Measurements from ENCODE around the gene PRKN.

The PRKN gene

DNA sequence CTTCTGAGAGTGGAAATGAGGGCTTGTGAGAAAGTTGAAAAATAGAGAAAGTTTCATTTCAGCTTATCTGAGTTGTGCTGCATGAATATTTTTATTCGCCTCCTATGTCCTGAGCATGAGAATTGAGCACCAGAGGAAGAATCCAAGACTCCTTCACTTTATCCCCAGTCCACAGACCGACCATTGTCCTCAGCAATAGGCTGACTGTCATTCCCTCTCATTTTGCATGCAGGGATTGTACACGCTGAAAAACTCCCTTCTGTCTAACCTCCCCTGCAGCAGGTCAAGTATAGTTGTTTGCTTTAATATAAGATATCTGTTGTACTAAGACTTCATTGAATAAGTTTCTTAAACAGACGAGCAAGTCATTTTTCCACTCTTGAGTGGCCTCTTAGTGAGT lies 437.6 kb downstream of the PRKN start:
- DNase-seq: no peak

DNA sequence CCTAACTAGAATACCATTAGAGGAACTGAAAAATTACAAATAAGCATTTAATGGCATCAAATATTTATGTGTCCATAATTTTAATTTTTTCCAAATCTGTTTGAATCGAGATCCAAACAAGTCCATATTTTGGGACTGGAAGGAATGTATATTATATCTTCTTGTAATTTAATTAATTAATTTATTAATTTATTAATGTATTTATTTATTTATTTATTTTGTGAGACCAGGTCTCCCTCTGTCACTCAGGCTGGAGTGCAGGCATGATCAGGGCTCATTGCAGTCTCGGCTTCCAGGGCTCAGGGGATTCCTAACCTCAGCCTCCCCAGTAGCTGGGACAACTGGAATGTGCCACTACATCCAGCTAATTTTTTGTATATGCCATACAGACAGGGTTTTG lies 453.6 kb downstream of the PRKN start:
- DNase-seq: no peak

DNA sequence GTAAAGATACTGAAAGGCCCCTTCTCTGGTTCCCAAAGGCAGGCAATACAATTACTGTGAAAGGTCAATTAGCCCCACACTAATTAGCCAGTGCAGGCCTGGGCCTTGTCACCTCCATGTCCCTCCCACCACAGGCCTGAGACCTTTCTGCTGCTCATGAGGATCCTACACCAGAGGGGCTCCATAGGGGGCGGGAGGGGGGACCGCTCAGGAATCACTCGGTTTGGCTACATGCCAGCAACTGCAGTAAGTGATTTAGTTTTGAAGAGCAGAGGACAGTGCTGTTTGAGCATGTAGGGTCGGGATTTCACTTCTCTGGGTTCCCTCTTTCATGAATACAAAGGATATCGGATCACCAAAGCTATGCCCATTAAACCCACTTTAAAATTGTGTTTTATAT lies 455.6 kb downstream of the PRKN start:
- no peak for DNase-seq

DNA sequence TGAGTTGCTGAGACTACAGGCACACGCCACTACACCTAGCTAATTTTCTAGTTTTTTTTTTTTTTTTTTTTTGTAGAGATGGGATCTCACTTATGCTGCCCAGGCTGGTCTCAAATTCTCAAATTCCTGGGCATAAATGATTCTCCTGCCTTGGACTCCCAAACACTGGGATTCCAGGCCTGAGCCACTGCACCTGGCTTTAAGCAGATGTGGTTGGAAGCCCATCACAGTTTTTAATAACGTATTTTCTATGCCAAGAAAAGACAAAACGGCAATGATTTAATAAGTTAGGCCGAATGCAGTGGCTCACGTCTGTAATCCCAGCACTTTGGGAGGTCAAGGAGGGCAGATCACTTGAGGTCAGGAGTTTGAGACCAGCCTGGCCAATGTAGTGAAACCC lies 456.6 kb downstream of the PRKN start:
- no peak for DNase-seq

DNA sequence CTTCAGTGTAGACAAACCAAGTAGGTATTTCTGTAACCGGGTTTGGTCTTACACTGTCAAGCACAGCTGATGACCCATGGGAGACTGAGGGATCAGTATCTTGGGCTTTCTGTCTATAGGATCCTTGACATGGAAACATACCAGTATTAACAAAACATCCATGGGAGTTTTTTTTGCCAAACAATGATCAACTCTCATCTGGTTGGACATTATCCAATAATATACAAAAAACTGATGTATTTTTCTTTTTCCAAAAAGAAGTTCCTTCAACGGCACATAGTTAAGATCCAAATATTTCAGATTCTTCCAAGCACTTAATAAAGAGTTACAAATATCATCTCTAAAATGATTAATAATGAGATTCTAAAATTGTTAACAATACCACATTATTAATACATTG lies 459.9 kb downstream of the PRKN start:
- no peak for DNase-seq

DNA sequence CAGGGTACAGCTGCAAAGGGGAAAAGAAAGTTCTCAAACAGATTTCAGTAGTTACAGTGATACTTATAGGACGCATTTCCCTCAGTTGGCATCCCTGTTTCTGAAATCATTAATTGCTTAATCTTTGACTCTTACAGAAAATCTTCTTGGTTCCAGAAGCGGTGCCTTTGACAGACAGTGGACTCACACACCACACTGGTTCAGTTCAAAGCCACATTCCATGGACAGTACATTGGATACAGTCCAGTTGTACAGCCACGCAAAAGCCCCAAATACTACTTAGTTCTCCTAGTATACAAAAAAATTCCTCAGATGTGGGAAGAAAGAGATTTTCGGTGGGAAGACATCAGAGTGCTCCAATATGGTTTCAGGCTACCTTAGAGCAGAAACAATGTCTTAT lies 460.4 kb downstream of the PRKN start:
- DNase-seq: no peak

DNA sequence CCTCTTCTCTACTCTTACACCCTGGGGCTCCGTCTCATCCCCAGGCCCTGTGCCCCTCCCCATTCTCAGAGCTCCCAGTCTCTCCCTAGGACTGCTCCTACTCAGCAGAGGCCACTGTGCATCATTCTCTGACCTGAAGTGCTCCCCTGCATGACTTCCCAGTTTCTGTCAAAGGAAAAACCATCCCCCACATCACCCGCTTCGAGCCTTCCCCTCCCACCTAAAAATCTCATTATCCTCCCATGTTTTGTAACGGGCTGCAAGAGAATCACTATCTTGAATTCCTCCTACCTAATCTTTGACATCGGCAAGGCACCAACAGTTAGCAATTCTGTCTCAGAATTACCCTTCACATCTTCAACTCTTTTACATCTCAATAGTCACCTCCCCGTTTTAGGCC lies 463.0 kb downstream of the PRKN start:
- DNase-seq: no peak

DNA sequence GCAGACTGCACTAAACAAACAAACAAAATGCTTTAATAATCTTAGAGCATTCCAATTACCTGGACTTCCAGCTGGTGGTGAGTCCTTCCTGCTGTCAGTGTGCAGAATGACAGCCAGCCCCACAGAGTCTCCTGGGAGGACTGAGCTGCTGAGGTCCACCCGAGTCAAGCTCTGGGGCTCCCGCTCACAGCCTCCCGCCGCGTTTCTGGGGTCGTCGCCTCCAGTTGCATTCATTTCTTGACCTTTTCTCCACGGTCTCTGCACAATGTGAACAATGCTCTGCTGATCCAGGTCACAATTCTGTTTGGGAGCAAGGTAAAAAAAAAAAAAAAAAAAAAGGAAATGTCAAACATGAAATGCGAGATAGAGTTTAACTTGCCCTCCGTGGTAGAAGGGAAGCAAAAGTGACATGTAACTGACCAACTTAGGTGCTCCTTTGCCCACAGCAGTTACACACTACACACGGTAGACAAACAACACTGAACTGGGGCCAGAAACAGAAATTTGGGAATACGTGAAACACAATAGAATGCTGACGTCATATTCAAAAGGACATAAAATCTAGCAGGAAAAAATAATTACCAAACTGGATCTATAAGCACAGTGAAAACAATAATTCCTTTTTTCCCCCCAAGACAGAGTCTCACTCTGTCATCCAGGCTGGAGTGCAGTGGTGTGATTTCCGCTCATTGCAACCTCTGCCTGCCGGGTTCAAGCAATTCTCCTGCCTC lies 464.9 kb downstream of the PRKN start:
- no peak for DNase-seq

DNA sequence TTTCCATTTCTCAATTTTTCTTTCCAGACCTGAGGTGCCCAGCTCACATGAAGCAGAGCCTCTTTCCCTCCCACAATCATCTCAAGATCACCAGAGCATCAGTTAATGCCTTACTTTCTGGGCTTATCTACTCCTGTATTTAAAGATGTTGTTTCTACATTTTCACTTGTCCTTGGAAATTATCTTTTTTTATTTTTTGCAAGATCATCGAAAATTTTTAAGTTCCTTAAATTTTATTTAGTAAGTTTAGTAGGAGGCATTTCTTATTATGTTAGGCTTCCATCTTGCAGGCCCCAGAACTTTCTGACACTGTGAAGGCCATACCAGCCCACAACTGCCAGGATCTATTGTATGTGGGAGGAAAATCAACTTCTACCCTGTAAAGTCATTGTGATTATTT lies 466.0 kb downstream of the PRKN start:
- DNase-seq: no peak

DNA sequence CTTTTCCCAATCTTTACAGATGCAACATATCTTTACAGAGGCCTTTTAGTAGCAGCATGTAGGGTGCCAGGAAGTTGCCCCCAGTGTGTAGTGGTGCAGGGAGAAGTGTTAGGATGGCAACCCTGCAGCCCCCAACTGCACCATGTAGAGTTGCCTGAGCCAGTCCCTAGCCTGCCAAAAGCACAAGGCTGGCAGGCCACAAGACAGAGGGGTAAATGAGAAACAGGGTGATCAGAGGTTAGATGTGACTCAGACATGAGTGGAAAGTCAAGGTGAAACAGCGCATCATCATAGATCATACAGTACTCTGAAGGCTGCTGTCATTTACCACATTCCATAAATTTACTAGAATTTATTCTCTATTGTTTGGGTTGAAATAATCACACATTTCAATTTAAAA lies 467.5 kb downstream of the PRKN start:
- DNase-seq: no peak

DNA sequence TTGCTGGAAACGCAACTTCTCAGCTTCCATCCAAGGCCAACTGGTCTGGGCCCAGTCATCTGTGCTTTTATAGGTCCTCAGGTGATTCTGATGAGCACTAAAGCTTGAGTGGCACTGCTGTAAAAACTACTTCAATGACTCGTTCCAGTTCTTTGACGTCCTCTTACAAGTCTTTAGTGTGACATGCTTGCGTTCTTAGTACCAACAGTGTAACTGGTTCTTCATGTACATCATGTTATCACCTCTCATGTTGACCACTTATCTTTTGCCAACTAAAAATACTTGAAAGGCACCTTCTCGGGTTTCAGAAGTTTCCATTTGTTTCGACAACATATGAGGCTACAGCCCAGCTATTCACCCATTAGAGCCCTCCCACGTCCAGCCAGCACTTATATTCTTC lies 468.9 kb downstream of the PRKN start:
- no peak for DNase-seq

DNA sequence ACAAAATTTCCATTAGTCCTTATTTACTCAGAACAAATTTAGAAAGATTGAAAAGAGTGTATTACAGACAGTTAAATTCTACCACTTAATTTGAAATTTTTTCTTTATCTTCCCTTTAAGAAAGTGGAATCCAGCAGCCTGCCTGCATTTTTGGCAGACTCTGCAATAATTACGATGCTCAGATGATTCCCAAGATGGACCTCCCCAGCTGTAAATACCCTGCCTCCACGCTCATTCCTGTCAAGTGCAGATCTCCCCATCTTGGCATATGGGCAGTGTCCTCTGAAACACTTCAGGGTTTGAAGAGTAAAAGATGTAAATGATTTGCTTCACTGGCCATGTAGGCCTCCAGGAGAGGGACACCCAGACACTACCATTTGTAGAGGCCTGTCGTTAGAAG lies 471.2 kb downstream of the PRKN start:
- DNase-seq: no peak

DNA sequence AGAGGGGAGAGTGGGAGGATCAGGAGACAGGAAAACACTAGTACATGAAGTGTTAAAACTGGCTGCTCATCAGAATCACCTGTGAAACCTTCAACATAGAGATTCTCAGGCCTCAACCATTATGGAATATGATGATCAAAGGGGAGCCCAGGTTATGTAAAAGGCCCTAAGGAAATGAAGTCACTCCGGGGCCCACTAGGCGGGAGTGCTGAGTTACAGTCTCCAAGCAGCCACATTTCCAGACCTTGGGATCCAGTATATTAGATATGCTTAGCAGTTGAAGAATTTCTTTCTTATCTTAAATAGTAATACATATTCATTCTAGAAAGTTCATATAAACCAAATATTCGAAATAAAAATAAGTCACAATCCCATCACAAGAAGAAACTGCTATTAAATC lies 476.3 kb downstream of the PRKN start:
- DNase-seq: no peak

DNA sequence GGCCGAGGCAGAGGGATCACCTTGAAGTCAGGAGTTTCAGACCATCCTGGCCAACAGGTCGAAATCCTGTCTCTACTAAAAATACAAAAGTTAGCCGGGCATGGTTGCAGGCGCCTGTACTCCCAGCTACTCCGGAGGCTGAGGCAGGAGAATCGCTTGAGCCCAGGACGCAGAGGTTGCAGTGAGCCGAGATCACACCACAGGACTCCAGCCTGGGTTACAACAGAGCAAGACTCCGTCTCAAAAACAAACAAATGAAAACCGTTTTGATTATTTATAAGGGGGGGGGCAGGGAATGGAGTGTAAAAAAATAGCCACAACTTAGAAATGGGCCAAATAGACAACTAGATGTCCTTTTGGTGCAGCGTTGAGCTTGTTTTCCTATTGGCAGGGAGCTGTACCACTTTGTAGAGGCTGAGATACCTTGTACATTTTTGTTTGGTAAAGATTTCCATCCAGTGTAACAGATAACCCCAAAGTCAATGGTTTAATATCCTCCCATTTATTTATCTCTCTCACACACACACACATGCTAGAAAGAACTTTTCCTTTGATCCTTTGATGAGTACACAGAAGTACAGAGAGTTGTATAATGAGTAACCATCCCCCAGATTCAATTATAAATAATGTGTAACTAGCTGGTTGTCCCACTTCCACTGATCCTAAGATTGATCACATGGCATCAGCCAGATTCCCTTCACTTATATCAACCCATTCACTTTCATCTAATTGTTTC lies 477.5 kb downstream of the PRKN start:
- DNase-seq: no peak

DNA sequence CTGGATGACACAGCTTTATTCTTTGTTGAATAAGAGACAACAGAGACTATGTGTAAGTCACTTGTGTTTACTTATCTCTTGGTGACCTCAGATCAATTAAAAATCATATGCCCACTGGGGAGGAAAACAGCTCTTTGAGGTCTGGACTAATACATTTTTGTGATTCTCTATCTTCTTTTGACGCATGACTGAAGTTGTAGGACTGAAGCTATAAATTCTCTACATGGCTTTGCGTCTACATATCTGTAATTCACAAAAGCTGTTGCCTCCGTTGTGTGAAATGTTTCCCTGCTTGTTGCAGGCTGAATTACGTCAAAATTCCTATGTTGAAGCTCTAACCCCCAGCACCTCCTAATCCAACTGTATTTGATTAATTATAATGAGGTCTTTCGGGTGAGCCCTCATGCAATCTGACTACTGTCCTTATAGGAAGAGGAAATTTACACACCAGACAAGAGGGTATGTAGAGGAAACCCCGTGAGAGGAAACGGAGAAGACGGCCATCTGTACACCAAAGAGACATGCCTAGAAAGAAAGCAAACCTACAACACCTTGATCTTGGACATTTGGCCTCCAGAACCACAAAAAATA lies 481.6 kb downstream of the PRKN start:
- DNase-seq: no peak

DNA sequence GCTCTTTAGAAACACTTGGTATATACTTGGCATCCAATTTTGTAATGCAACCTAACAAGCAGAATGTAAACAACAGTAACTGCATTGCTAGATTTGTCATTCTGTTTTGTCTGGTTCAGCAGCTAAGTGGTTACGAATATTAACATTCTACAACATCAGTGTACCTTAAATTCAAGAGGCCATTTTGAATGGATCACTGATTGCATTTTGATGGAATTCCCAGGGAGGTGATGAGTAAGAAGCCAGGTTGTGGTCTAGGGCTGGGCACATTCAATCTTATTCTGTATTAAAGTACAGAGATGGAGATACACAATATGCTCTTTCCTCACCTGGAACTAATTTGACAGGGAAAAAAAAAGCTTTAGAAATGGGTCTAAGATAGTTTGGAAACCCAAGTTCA lies 483.5 kb downstream of the PRKN start:
- DNase-seq: no peak

DNA sequence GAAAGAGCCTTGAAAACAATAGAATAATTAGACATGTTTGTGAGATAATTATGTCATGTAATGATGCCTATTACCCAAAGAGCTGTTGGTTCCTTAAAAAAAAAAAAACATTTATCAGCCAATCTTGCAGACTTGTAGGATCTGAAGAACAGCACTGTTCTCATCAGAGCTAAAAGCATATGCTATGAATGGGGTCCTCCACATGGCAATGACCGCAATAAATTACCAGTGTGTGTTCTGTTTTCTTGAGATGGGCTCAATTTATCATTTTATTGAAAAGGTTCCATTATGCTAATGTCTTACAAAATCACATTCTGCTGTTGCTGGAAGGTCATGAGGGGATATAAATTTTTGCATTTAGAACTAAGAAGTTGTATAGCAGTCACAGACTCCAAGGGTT lies 484.7 kb downstream of the PRKN start:
- DNase-seq: no peak

DNA sequence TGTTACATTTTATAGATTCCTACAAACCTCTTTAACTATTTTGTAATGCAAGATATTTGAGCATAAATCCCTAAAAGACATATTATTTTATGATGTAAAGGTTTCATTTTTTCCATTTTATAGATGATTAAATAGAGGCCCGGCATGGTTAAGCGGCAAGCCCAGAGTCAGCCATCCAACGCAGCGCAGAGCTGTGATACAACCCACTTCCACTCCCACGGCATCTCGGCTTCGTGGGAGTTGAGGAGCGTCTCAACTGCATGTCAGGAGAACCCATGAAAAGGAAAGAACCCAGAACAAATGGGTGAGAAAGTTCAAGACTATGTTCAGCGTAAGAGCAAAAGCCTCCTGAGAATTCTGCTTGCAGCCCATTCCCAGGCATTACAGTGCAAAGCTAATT lies 488.2 kb downstream of the PRKN start:
- no peak for DNase-seq

DNA sequence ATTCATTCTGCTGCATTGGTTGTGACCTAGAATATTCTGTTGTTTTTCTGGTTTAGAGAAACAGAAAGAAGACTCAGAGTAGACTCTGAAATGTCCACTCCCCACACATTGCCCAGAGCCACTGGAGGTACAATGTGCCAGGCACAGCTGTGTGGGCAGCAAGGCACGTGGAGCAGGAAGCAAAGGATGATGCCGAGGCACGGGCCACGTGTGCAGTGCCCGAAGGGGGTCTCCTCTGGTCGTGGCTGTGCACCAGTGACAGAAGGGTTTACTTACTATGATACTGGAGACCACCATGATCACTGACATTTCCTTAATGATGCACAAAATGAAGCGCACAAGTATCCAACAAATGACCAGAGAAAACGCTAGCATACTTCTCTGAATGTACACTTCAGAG lies 488.9 kb downstream of the PRKN start:
- DNase-seq: no peak

DNA sequence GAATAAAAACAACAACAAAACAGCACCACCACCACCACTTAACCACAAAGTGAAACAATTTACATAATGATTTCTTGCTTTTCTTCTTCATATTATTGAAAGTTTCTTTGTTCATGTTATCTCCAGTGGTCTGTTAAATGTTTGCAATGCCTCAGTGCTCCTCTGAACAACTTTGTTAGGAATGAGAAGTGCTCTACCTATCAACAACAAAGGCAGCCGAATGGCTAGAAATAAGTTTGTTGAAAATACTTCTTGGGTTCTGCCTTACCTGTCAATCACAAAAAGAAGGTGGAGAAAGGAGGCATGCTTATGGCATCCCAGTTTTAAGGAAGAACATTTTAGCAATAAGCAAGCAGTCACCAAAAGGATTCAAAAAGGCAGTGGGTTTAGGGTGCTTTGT lies 490.2 kb downstream of the PRKN start:
- no peak for DNase-seq

DNA sequence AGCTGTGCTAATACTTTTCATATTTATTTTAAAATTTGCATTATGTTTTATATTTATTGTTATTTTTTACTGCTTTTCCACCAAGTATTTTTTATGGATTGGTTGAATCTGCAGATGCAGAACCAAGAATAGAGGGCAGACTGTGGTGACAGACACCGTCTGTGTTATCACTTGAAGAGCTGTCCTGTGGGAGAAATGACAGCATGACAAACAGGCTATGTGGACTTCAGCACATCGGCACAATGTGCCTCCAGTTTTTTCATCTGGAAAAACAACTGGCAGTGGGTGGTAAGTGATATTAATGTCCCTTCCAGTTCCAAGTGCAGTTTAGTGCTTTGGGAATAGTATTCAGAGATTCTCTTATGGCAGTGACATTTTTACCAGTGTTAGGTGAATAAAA lies 492.9 kb downstream of the PRKN start:
- DNase-seq: no peak

DNA sequence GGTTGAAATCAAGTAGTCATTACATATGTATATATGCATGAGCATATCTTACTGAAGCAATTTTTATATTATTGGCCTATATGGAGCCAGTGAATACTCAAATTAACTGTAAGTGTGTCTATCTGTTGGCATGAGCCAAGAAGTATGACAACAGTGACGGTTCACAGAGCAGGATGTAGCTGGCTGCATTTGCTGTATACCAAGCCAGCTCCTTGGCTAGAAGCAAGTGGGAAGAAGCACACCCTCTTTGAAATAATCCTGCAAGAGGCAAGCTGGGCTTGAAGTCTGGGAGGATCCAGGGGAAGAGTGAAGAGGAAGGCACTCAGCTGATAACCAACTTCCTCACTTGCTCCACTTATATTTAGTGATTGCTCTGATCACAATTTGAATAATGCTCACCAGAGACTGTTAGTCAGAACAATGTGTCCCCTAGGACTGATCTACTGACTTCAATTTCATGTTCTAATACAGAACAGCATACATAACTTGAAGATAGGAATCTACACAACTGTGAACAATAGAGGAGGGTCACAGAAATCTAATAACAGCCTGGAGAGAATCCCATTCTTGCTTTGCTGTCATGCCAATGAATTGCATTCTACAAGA lies 497.3 kb downstream of the PRKN start:
- no peak for DNase-seq

DNA sequence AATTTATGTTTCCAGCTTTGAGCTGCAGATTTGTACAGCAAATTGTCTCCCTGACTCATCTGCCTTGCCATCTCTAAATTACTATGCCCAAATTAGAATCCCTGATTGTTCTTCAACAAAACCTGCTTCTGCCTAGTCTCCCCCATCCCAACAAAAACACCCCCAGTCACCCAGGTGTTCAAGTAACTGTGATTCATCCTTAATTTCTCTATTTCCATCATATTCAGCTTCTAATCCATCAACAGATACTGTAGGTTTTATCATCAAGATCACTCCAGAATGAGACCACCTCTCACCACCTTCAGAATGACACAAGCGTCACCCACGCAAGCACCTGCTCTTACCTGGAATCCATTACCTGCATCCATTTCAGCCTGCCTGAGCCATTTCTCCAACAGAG lies 498.5 kb downstream of the PRKN start:
- DNase-seq: no peak

DNA sequence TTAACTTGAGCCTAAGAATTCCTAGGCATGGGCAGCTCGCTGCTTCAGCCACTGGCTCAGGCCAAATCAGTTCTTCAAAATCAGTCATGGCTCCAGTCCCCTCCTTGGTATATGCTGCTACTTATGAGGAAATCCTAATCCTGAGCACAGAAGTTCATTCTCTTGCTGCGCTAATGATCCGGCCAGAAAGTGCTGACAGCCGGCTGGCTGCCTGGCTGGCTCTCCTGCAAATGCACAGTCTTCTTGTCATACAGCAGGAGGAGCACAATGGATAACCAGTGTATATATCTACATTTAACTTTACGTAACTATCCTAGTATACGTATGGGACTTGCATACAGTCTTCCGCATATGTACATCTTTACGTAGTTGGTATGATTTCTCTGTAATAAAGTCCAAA lies 500.8 kb downstream of the PRKN start:
- no peak for DNase-seq

Measured in activated CD4-positive, alpha-beta T cell treated with anti-CD3 and anti-CD28 coated beads, Interleukin-2, amount 50 U/mL, for 16 hours (primary cell).